RWPE2 (cell line): ENCODE results near the gene PFDN1.

Source experiments
- ATAC-seq: fragments of 200-7000 bp; cut with Tn5 transposase; 3 replicates; pipeline ENCODE4 v1.9.1; 2021; ENCODE audit warnings: low read depth
- DNase-seq: peaks from one replicate; pipeline ENCODE4 v3.0.0-alpha.2; 2020; ENCODE audit warnings: low spot score
- H3K27ac ChIP-seq: fragments of 450-650 bp; 2 replicates; pipeline ENCODE4 v1.5.1; 2017; ENCODE audit warnings: mild to moderate bottlenecking; ENCODE audit not compliant: poor library complexity, severe bottlenecking
- H3K27me3 ChIP-seq: fragments of 250-450 bp; sonication (Bioruptor Pico); 2 replicates; pipeline ENCODE4 v1.5.1; 2021; ENCODE audit warnings: mild to moderate bottlenecking, moderate library complexity; ENCODE audit not compliant: insufficient read depth, poor library complexity, severe bottlenecking
- H3K36me3 ChIP-seq: fragments of 250-450 bp; sonication (Bioruptor Pico); 2 replicates; pipeline ENCODE4 v1.5.1; 2020; ENCODE audit warnings: low read depth, mild to moderate bottlenecking, moderate library complexity
- H3K4me1 ChIP-seq: fragments of 250-450 bp; sonication (Bioruptor Pico); 2 replicates; pipeline ENCODE4 v1.5.1; 2021; ENCODE audit warnings: mild to moderate bottlenecking, moderate library complexity; ENCODE audit not compliant: insufficient read depth, poor library complexity, severe bottlenecking
- H3K4me3 ChIP-seq: fragments of 250-450 bp; sonication (Bioruptor Pico); 2 replicates; pipeline ENCODE4 v1.5.1; 2021; ENCODE audit warnings: mild to moderate bottlenecking, moderate library complexity; ENCODE audit not compliant: severe bottlenecking
- H3K9me3 ChIP-seq: fragments of 250-450 bp; sonication (Bioruptor Pico); 2 replicates; pipeline ENCODE4 v1.5.1; 2021; ENCODE audit warnings: mild to moderate bottlenecking, moderate library complexity; ENCODE audit not compliant: severe bottlenecking
- TF ChIP-seq, protein P1 (sequence below): fragments of 450-650 bp; IDR thresholded peaks from one replicate; pipeline ENCODE4 v1.5.1; 2017; ENCODE audit warnings: mild to moderate bottlenecking, moderate library complexity; ENCODE audit not compliant: poor library complexity, severe bottlenecking

PFDN1 gene

DNA sequence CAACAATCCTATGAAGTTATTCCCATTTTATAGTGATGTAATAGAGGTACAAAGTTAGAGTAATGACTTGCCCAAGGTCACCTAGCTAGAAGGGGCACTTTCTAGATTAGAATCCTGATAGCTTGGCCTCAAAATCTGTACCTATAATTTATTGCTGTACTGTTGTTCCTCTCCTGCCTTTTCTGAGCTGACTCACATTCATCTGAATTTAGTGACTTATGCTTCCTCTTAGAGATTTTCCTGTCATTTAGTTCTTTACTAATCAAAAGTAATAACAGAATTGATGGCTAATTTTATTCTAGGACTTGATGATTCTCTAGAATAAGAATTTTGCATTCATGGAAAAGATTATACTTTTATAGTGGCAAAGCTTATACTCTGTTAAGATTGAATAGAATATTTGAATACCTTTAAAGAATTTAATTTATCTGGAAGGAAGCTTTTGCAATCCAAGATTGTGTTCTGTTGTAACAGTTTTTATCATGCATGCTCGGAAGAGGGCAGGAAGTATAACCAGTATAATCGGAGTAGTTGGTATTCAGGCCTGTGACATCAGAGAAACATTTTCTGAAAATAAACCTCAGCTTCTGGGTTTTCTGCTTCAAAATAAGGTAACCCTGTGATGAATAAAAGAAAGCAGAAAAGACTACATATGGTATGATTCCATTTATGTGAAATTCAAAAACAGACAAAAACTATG, 106.6 kb downstream of the PFDN1 start:
- peaks cover 10% of the 10 kb centered on the region; the same call in 1 of the 2 replicates for H3K36me3 ChIP-seq
- H3K4me1 ChIP-seq = no peaks in the 10 kb centered on the region
- TF ChIP-seq, protein P1, sequence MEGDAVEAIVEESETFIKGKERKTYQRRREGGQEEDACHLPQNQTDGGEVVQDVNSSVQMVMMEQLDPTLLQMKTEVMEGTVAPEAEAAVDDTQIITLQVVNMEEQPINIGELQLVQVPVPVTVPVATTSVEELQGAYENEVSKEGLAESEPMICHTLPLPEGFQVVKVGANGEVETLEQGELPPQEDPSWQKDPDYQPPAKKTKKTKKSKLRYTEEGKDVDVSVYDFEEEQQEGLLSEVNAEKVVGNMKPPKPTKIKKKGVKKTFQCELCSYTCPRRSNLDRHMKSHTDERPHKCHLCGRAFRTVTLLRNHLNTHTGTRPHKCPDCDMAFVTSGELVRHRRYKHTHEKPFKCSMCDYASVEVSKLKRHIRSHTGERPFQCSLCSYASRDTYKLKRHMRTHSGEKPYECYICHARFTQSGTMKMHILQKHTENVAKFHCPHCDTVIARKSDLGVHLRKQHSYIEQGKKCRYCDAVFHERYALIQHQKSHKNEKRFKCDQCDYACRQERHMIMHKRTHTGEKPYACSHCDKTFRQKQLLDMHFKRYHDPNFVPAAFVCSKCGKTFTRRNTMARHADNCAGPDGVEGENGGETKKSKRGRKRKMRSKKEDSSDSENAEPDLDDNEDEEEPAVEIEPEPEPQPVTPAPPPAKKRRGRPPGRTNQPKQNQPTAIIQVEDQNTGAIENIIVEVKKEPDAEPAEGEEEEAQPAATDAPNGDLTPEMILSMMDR = no peak
- H3K4me3 ChIP-seq = no peak overlapping the region
- no peaks in the 10 kb centered on the region for H3K9me3 ChIP-seq
- DNase-seq (no peak), ATAC-seq (no peak)
- no peak overlapping the region for H3K27ac ChIP-seq
- H3K27me3 ChIP-seq = no peaks in the 10 kb centered on the region
